Stimulated activated CD4-positive, alpha-beta T cell treated with anti-CD3 and anti-CD28 coated beads, Interleukin-2, amount 100 ng/mL, for 48 hours (primary cell): ENCODE measurements around the gene SLC25A45.
"Not testable (repeated sequence)": the region's sequence is repeated elsewhere in the genome, so short reads cannot be mapped to it uniquely, and the experiment has no call there.

Experiments used
- DNase-seq, 2 donors: peaks; one replicate each; pipeline ENCODE4 v3.0.0-alpha.2; 2020

The SLC25A45 gene

GRCh38 chr11:65355776-65356393 lies 26.6 kb downstream of the SLC25A45 start:
- DNase-seq: no peak

GRCh38 chr11:65355013-65355775 lies 27.3 kb downstream of the SLC25A45 start:
- DNase-seq: peak in 1 of 2 donors; percentile 37

DNA sequence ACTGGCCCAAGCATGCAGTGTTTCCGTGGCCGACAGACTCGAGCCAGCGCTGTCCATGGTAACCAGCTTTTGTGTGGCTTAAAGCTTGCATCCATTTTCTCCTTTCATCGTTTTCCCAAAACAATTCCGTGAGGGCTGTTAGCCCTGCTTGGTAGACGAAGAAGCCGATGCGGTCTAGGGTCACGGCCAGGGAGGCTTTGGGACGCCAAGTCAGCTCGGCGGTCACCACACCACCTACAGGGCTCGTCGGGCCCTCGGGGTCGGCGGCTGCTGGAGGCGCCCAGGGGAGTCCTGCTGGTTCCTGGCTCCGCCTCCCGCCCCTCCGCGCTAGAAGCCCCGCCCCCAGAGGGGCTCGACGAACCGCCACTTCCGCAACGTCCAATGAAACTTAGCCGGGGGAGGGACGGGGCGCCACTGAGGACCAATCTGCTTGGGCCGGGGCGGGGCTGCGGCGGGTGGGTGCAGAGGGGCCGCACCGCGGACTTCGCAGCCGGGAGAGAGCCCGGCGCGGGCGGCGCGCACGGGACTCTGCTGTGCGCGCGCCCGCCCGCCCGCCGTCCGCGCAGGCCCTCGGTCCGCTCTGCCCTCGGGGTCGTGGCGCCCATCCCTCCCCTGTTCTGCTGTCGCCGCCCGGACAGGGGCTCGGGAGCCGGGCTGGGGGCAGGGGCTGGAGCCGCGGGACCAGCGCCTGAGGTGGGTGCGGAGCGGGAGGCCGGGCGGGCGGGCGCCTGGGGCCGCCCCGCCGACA lies 28.0 kb downstream of the SLC25A45 start, which contains the start of gene TIGD3:
TIGD3 (plus strand) TSS at position 487 of the 748 bp plus-strand sequence. CDS start 1,058 bp downstream, outside the sequence.
- peak; percentile 96 for DNase-seq

- DNase-seq: no peak
Measured at GRCh38 chr11:65353900-65354264, 28.6 kb downstream of the SLC25A45 start.

DNA sequence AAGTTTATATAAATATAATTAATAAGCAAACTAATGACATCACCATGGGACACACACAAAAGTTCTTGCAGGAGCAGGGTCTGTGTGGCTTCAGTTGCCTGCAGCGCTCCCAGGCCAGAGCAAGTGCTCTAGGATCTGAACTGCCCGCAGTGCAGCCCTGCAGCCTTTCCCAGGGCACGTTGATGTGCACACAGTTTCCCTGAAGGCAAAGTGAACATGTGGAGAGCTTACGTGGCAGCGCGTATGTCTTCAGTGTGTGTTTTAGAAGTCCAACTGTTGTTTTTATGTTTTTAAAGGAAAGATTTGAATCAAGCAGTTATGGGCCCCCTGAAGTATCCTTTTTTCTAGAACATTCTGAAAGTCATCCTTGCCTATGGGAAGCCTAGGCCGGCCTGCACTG lies 29.1 kb downstream of the SLC25A45 start:
- no peak for DNase-seq

DNA sequence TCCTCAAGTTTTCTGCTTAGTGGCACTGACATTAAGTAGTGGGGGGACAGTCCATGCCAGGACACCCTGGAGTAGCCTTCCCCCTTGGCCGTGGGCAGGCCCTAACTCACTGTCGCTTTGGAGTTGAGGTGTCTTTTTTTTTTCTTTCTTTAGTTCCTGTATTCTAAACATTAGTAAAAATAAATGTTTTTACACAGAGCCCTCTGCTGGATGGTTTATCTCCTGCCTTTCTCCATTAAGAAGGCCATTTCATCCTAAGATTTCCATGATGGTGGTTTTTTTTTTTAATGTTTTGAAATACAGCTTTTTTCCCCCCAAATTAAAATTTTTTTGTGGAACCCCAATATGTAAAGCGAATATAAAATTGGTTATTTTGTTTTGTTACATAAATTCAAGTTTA lies 29.7 kb downstream of the SLC25A45 start:
- no peak for DNase-seq

- no peak for DNase-seq
Measured at GRCh38 chr11:65351511-65351910, 30.9 kb downstream of the SLC25A45 start.

DNA sequence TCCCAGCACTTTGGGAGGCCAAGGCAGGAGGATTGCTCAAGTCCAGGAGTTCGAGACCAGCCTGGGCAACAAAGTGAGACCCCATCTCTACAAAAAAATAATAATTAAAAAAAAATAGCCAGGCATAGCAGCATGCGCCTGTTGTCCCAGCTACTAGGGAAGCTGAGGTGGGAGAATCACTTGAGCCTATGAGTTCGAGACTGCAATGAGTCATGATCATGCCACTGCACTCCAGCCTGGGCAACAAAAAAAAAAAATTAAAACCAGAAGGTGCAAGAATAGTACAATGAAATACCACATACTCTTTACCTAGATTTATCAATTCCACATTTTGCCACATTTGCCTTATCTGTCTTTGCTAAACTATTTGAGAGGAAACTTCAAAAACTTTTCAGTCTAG lies 40.6 kb downstream of the SLC25A45 start:
- DNase-seq: no peak

DNA sequence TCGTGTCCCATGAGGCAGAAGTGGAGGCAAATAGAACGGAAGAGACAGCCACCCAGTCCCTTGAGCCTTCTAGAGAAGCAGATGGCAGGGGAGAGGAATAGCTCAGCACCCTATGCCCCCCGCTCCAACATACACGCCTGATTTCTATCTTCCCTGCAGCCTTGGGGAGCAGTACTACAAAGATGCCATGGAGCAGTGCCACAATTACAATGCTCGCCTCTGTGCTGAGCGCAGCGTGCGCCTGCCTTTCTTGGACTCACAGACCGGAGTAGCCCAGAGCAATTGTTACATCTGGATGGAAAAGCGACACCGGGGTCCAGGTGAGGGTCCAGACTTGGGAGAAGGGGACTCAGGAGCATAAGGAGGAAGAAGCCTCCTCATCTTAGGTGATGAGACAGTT lies 42.2 kb downstream of the SLC25A45 start:
- no peak for DNase-seq

- DNase-seq: no peak
Measured at GRCh38 chr11:65338676-65339075, 43.8 kb downstream of the SLC25A45 start.

GRCh38 chr11:65334696-65335295 lies 47.6 kb downstream of the SLC25A45 start:
- no peak for DNase-seq

GRCh38 chr11:65332591-65332990 lies 49.9 kb downstream of the SLC25A45 start:
- DNase-seq: not testable (repeated sequence)

- no peak for DNase-seq
Measured at GRCh38 chr11:65330544-65330943, 51.9 kb downstream of the SLC25A45 start.

GRCh38 chr11:65329944-65330403 lies 52.5 kb downstream of the SLC25A45 start:
- DNase-seq: peak; percentile 91

DNA sequence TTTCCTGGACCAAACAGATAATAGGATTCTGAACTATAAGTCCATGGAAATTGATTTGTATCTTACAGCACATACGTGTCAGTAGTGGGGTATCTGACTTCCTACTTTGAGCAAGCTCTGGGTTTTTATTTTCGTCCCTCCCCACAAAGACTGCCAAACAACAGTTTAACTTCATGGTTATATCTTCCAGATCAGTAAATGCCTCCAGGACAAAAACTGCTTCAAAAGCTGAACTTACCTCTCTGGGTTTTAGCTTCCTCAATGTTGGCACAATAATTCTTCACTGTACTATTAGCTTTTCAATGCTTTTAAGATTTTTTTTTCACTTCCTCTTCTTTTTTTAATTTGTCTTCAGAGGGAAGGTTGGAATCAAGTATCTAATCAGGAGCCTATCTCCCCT lies 53.0 kb downstream of the SLC25A45 start:
- DNase-seq: no peak

- DNase-seq: no peak
Measured at GRCh38 chr11:65327021-65327420, 55.4 kb downstream of the SLC25A45 start.

DNA sequence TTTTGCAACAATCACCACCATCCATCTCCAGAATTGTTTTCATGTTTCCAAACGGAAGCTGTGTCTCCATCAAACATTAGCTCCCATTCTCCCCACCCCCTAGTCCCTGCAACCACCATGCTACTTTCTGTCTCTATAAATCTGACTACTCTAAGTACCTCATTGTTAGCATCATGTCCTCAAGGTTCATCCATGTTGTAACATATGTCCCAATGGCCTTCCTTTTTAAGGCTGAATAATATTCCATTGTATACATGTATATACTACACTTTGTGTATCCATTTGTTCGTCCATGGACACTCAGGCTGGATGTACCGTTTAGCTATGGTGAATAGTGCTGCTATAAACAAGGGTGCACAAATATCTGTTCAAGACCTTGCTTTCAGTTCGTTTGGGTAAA lies 57.0 kb downstream of the SLC25A45 start:
- no peak for DNase-seq
